Breast epithelium (tissue), 4 donors: ENCODE measurements around the gene SLC25A17. TPM values are rescaled to one million over a fixed set of nuclear protein-coding genes. Genes with fewer than 3 reads are reported as not detected.
"Not testable (repeated sequence)": the region's sequence is repeated elsewhere in the genome, so short reads cannot be mapped to it uniquely, and the experiment has no call there.

Source experiments
- DNase-seq, 2 donors: peaks; one replicate each; pipeline ENCODE4 v3.0.0-alpha.2; 2019; ENCODE audit warnings: low spot score in 2 of 2
- H3K27ac ChIP-seq, 2 donors: fragments of 200-600 bp; sonication (generic) in 1 of 2; one replicate each; pipeline ENCODE4 v1.5.1; 2016 to 2019; ENCODE audit warnings: mild to moderate bottlenecking in 1 of 2
- H3K27me3 ChIP-seq, 2 donors: fragments of 200-600 bp; sonication (generic) in 1 of 2; one replicate each; pipeline versions ENCODE4 v1.5.1 to v1.6.0; 2017 to 2019; ENCODE audit warnings: control low read depth in 1 of 2, mild to moderate bottlenecking in 1 of 2
- H3K36me3 ChIP-seq: fragments of 200-600 bp; one replicate; pipeline ENCODE4 v1.5.1; 2019
- H3K4me1 ChIP-seq, 2 donors: fragments of 200-600 bp; sonication (generic); one replicate each; pipeline ENCODE4 v1.5.1; 2016 to 2019; ENCODE audit warnings: control low read depth in 1 of 2
- H3K4me3 ChIP-seq, 3 donors: fragments of 200-600 bp; sonication (generic); 1 replicate in 2 of 3; 2 replicates in 1 of 3; pipeline ENCODE4 v1.5.1; 2016 to 2019; ENCODE audit warnings: mild to moderate bottlenecking in 3 of 3, moderate library complexity in 2 of 3
- H3K9me3 ChIP-seq, 2 donors: fragments of 200-600 bp; sonication (generic) in 1 of 2; one replicate each; pipeline ENCODE4 v1.5.1; 2016 to 2019; ENCODE audit warnings: control low read depth in 1 of 2
- POLR2A ChIP-seq: fragments of 450-650 bp; IDR thresholded peaks from one replicate; pipeline ENCODE4 v1.6.1; 2016; ENCODE audit warnings: antibody characterized with exemption, mild to moderate bottlenecking, moderate library complexity
- POLR2AphosphoS5 ChIP-seq, 3 donors: sonication (generic); formaldehyde crosslinking; IDR thresholded peaks; one replicate each; pipeline ENCODE4 v1.6.1; 2017; ENCODE audit warnings: antibody characterized with exemption in 3 of 3
- intact Hi-C: fragments of 100-400 bp; cut with DNase I; formaldehyde crosslinking; loops from one replicate; pipeline ENCODE4 v1.15.1; 2023; ENCODE audit warnings: low total_unique reads
- total RNA-seq, 3 donors: library from RNA; depleted of rRNA; stranded (reverse); fragments of >200 nt; gene quantifications; one replicate each; pipeline ENCODE4 v1.1.0, GENCODE V29; 2016
- TF ChIP-seq, protein P1 (sequence below), 3 donors: fragments of 450-650 bp; IDR thresholded peaks; one replicate each; pipeline ENCODE4 v1.5.1; 2016 to 2017; ENCODE audit warnings: antibody characterized with exemption in 3 of 3, mild to moderate bottlenecking in 3 of 3, moderate library complexity in 3 of 3

Gene SLC25A17
- total RNA-seq, 3 donors from 2014 or later = 18.1 to 23.3 (median 19.0) TPM

DNA sequence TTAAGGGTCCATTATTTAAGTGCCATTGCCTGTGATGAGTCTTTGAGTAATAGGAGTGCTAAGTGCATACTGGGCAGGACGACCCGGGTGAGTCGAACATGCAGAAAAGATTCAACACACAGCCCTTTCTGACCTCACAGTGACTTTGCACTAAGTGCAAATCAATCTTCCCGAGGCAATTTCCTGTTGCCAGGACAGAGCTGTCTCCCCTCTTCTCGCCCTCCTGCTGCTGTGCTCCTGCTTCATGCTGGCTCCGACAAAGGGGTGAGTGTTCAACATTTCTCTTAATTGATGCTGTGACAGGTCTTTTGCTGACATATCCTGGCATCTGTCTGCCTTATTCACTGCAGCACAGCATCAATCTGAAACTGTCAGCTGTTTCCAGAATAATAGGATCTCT lies 97.9 kb downstream of the SLC25A17 start:
- Histone ChIP-seq H3K27me3 (no peaks in the 10 kb centered on the region), H3K9me3 (no peaks in the 10 kb centered on the region), H3K4me1 (no peaks in the 10 kb centered on the region), H3K4me3 (no peak overlapping the region), H3K36me3 (no peaks in the 10 kb centered on the region), H3K27ac (peak overlapping the region in 1 of 2 donors; percentile 25)
- DNase-seq = no peak
- intact Hi-C loops = no loop called here
- no peak for TF ChIP-seq POLR2AphosphoS5 (IDR thresholded peaks at IDR 0.05)
- TF ChIP-seq POLR2A = no peak
- TF ChIP-seq, protein P1, sequence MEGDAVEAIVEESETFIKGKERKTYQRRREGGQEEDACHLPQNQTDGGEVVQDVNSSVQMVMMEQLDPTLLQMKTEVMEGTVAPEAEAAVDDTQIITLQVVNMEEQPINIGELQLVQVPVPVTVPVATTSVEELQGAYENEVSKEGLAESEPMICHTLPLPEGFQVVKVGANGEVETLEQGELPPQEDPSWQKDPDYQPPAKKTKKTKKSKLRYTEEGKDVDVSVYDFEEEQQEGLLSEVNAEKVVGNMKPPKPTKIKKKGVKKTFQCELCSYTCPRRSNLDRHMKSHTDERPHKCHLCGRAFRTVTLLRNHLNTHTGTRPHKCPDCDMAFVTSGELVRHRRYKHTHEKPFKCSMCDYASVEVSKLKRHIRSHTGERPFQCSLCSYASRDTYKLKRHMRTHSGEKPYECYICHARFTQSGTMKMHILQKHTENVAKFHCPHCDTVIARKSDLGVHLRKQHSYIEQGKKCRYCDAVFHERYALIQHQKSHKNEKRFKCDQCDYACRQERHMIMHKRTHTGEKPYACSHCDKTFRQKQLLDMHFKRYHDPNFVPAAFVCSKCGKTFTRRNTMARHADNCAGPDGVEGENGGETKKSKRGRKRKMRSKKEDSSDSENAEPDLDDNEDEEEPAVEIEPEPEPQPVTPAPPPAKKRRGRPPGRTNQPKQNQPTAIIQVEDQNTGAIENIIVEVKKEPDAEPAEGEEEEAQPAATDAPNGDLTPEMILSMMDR (IDR thresholded peaks at IDR 0.05) = no peak

DNA sequence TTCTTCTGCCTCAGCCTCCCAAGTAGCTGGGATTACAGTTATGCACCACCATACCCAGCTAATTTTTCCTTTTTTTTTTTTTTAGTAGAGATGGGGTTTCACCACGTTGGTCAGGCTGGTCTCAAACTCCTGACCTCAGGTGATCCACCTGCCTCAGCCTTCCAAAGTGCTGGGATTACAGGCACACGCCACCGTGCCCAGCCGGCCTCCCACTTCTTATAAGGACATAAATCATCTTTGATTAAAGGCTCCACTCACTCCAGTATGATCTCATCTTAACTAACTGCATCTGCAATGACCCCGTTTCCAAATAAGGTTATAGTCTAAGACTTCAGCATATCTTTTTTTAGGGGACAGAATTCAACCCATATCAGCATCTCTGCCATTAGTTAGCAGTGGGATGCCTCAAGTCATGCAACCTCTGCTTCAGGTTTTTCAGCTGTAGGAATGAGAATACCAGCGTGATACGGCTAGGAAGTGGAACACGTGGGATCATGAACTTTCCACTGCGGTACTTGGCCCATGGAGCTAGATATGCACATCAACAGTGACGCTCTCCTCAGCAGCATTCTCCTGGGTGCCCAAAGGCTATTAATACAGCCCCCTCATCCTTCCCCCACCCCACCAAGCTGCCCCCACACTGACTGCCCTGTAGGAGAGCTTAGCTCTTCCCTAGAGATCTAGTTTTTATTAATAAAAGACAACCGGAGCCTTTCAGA lies 98.4 kb downstream of the SLC25A17 start:
- no peak for DNase-seq
- no peaks in the 10 kb centered on the region for H3K4me1 ChIP-seq
- no peaks in the 10 kb centered on the region for H3K27me3 ChIP-seq
- no peaks in the 10 kb centered on the region for H3K9me3 ChIP-seq
- no peak for TF ChIP-seq POLR2A
- TF ChIP-seq POLR2AphosphoS5 (IDR thresholded peaks at IDR 0.05) = no peak
- TF ChIP-seq, protein P1 (IDR thresholded peaks at IDR 0.05) = no peak
- no peaks in the 10 kb centered on the region for H3K36me3 ChIP-seq
- intact Hi-C loops = no loop called here
- no peak overlapping the region for H3K4me3 ChIP-seq
- H3K27ac ChIP-seq = peak overlapping the region in 1 of 2 donors; percentile 25

DNA sequence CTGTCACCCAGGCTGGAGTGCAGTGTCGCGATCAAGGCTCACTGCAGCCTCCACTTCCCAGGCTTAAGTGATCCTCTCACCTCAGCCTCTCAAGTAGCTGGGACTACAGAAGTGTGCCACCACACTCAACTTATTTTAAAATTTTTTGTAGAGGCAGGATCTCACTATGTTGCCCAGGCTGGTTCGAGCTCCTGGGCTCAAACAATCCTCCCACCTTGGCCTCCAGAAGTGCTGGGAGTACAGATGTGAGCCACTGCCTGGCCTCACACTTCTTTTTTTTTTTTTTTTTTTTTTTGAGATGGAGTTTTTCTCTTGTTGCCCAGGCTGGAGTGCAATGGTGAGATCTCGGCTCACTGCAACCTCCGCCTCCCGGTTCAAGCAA lies 99.0 kb downstream of the SLC25A17 start:
- intact Hi-C loops, DNase-seq, H3K27ac ChIP-seq, H3K27me3 ChIP-seq, H3K9me3 ChIP-seq, H3K4me3 ChIP-seq, H3K4me1 ChIP-seq, H3K36me3 ChIP-seq: not testable (repeated sequence)

Other genes starting within 250 kb of the SLC25A17 start
- 10 to 100 TPM; 47.0 to 69.2 (median 65.7) TPM for gene MRTFA, start 182.6 kb downstream of the SLC25A17 start, total RNA-seq
- not detected for gene MCHR1, start 139.9 kb downstream of the SLC25A17 start, total RNA-seq
- 100 to 1,000 TPM; 162 to 248 (median 190) TPM for gene ST13, start 37.3 kb upstream of the SLC25A17 start, total RNA-seq
- 10 to 100 TPM; 11.5 to 13.8 (median 12.0) TPM for gene XPNPEP3, start 37.8 kb upstream of the SLC25A17 start, total RNA-seq
- gene DNAJB7, start 42.8 kb upstream of the SLC25A17 start, total RNA-seq = not detected
- 10 to 100 TPM; 30.4 to 42.7 (median 39.3) TPM for gene RBX1, start 132.0 kb upstream of the SLC25A17 start, total RNA-seq